SK-N-SH treated with all-trans-retinoic acid at 6 μM for 48 hours (cell line): ENCODE results near the gene TAMALIN.

Source experiments
- ATAC-seq: fragments of 200-7000 bp; cut with Tn5 transposase; 3 replicates; pipeline ENCODE4 v1.9.1; 2020; ENCODE audit warnings: mild to moderate bottlenecking, moderate library complexity
- ARNTL ChIP-seq: fragments of 450-650 bp; formaldehyde crosslinking; IDR thresholded peaks from 2 replicates; pipeline ENCODE4 v1.5.0; 2020; ENCODE audit warnings: low read depth, mild to moderate bottlenecking, moderate library complexity, borderline replicate concordance
- BACH2 ChIP-seq: fragments of 250-450 bp; sonication (Bioruptor Pico); IDR thresholded peaks from 2 replicates; pipeline ENCODE4 v1.9.0; 2021; ENCODE audit warnings: mild to moderate bottlenecking, borderline replicate concordance
- CSDC2 ChIP-seq: fragments of 250-450 bp; sonication (Bioruptor Pico); IDR thresholded peaks from 2 replicates; pipeline ENCODE4 v1.5.0; 2020; ENCODE audit warnings: mild to moderate bottlenecking, moderate library complexity
- ESRRG ChIP-seq: fragments of 250-450 bp; sonication (Bioruptor Pico); IDR thresholded peaks from 2 replicates; pipeline ENCODE4 v1.6.1; 2021; ENCODE audit warnings: mild to moderate bottlenecking
- GLIS3 ChIP-seq: fragments of 250-450 bp; sonication (Bioruptor Pico); IDR thresholded peaks from 2 replicates; pipeline ENCODE4 v1.5.0; 2020; ENCODE audit warnings: mild to moderate bottlenecking, moderate library complexity
- ISL1 ChIP-seq: fragments of 250-450 bp; sonication (Bioruptor Pico); IDR thresholded peaks from 2 replicates; pipeline ENCODE4 v2.1.2; 2022; ENCODE audit warnings: mild to moderate bottlenecking, moderate library complexity
- PPARA ChIP-seq: fragments of 250-450 bp; sonication (Bioruptor Pico); IDR thresholded peaks from 2 replicates; pipeline ENCODE4 v1.5.0; 2020; ENCODE audit warnings: mild to moderate bottlenecking, borderline replicate concordance
- RARB ChIP-seq: fragments of 250-450 bp; sonication (Bioruptor Pico); IDR thresholded peaks from 2 replicates; pipeline ENCODE4 v1.8.0; 2021; ENCODE audit warnings: mild to moderate bottlenecking, moderate library complexity
- SNAI2 ChIP-seq: fragments of 250-450 bp; sonication (Bioruptor Pico); IDR thresholded peaks from 2 replicates; pipeline ENCODE4 v1.5.0; 2020; ENCODE audit warnings: mild to moderate bottlenecking, moderate library complexity
- TCF4 ChIP-seq: fragments of 250-450 bp; sonication (Bioruptor Pico); IDR thresholded peaks from 2 replicates; pipeline ENCODE4 v1.8.0; 2021; ENCODE audit warnings: mild to moderate bottlenecking, moderate library complexity, borderline replicate concordance
- TOX ChIP-seq: fragments of 250-450 bp; sonication (Bioruptor Pico); IDR thresholded peaks from 2 replicates; pipeline ENCODE4 v1.8.0; 2021; ENCODE audit warnings: mild to moderate bottlenecking, moderate library complexity, borderline replicate concordance
- ZC3H10 ChIP-seq: fragments of 250-450 bp; sonication (Bioruptor Pico); IDR thresholded peaks from 2 replicates; pipeline ENCODE4 v1.5.1; 2021; ENCODE audit warnings: mild to moderate bottlenecking, moderate library complexity
- ZFP30 ChIP-seq: fragments of 450-650 bp; formaldehyde crosslinking; IDR thresholded peaks from 2 replicates; pipeline ENCODE4 v1.5.0; 2022; ENCODE audit warnings: mild to moderate bottlenecking, moderate library complexity
- ZNF565 ChIP-seq: fragments of 450-650 bp; formaldehyde crosslinking; conservative IDR thresholded peaks from 2 replicates; pipeline ENCODE4 v1.5.0; 2020; ENCODE audit warnings: low read depth, mild to moderate bottlenecking, moderate library complexity
- ZNF70 ChIP-seq: fragments of 450-650 bp; formaldehyde crosslinking; IDR thresholded peaks from 2 replicates; pipeline ENCODE4 v1.5.0; 2020; ENCODE audit warnings: mild to moderate bottlenecking, moderate library complexity
- ZNF8 ChIP-seq: fragments of 450-650 bp; formaldehyde crosslinking; IDR thresholded peaks from 2 replicates; pipeline ENCODE4 v1.5.0; 2020; ENCODE audit warnings: mild to moderate bottlenecking, moderate library complexity
- TF ChIP-seq, protein P1 (sequence below): fragments of 250-450 bp; sonication (Bioruptor Pico); IDR thresholded peaks from 2 replicates; pipeline ENCODE4 v1.5.1; 2020; ENCODE audit warnings: low read depth, mild to moderate bottlenecking, moderate library complexity
- TF ChIP-seq, protein P2 (sequence below): fragments of 250-450 bp; sonication (Bioruptor Pico); IDR thresholded peaks from 2 replicates; pipeline ENCODE4 v1.5.1; 2021; ENCODE audit warnings: mild to moderate bottlenecking, moderate library complexity
- TF ChIP-seq, protein P3 (sequence below): fragments of 250-450 bp; sonication (Bioruptor Pico); IDR thresholded peaks from 2 replicates; pipeline ENCODE4 v1.5.0; 2020; ENCODE audit warnings: mild to moderate bottlenecking, moderate library complexity
- TF ChIP-seq, protein P4 (sequence below): fragments of 250-450 bp; sonication (Bioruptor Pico); IDR thresholded peaks from 2 replicates; pipeline ENCODE4 v1.8.0; 2020; ENCODE audit warnings: mild to moderate bottlenecking, moderate library complexity, borderline replicate concordance
- TF ChIP-seq, protein P5 (sequence below): fragments of 250-450 bp; sonication (Bioruptor Pico); IDR thresholded peaks from 2 replicates; pipeline ENCODE4 v1.8.0; 2021; ENCODE audit warnings: low read depth, mild to moderate bottlenecking, moderate library complexity, borderline replicate concordance

Gene TAMALIN

DNA sequence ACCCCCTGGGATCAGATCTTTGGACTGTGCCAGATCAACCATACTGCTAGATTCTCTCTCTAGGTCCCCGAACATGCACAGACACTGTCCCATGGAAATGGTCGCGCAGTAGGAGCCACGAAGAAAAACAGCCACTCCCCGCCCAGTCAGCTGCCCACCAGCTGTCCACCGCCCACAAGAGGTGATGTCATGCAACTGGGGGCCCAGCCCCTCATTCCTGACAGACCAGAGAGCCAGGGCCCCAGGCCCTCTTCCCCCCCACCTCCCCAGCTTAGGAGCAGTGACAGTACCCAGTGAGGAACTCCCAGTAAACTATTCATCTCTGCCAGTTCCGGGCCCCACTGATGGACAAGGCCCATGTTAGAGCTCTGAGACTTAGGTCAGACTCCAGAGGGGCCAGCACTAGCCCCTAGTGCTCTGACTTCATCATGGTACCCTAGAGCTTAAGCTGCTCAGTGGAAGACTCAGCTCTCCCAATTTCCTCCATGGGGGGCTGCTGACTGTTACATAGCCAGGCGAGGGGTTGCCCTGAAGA is 3.7 kb upstream of the TAMALIN start:
- TF ChIP-seq TOX (CRISPR knock-in tag) = no peak
- TF ChIP-seq, protein P1, sequence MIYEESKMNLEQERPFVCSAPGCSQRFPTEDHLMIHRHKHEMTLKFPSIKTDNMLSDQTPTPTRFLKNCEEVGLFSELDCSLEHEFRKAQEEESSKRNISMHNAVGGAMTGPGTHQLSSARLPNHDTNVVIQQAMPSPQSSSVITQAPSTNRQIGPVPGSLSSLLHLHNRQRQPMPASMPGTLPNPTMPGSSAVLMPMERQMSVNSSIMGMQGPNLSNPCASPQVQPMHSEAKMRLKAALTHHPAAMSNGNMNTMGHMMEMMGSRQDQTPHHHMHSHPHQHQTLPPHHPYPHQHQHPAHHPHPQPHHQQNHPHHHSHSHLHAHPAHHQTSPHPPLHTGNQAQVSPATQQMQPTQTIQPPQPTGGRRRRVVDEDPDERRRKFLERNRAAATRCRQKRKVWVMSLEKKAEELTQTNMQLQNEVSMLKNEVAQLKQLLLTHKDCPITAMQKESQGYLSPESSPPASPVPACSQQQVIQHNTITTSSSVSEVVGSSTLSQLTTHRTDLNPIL = no peak
- ATAC-seq = no peak

DNA sequence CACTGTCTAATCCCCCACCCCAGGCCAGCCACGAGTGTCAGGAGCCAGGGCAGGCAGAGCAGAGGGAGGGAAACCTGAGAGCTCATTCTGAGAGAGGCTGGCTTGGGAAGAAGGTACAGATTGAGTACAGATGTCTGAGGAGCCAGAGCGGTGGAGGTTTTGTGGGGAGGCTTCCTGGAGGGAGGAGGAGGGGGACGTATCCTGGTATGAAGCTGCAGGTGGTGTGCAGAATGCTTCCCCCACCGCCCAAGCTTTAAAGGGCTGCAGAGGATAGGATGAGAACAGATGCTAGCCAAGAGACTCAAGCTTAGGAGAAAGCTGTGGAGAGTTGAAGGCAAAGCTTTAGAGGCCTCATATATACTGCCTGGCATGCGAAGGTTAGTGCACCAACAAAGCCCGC is 3.2 kb upstream of the TAMALIN start:
- TF ChIP-seq ISL1 (CRISPR knock-in tag) = no peak
- no peak for TF ChIP-seq ESRRG (CRISPR knock-in tag)
- no peak for TF ChIP-seq RARB (CRISPR knock-in tag)
- no peak for TF ChIP-seq ZNF565
- TF ChIP-seq BACH2 (CRISPR knock-in tag) = no peak
- TF ChIP-seq, protein P2, sequence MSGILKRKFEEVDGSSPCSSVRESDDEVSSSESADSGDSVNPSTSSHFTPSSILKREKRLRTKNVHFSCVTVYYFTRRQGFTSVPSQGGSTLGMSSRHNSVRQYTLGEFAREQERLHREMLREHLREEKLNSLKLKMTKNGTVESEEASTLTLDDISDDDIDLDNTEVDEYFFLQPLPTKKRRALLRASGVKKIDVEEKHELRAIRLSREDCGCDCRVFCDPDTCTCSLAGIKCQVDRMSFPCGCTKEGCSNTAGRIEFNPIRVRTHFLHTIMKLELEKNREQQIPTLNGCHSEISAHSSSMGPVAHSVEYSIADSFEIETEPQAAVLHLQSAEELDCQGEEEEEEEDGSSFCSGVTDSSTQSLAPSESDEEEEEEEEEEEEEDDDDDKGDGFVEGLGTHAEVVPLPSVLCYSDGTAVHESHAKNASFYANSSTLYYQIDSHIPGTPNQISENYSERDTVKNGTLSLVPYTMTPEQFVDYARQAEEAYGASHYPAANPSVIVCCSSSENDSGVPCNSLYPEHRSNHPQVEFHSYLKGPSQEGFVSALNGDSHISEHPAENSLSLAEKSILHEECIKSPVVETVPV (CRISPR knock-in tag) = no peak
- TF ChIP-seq, protein P3, sequence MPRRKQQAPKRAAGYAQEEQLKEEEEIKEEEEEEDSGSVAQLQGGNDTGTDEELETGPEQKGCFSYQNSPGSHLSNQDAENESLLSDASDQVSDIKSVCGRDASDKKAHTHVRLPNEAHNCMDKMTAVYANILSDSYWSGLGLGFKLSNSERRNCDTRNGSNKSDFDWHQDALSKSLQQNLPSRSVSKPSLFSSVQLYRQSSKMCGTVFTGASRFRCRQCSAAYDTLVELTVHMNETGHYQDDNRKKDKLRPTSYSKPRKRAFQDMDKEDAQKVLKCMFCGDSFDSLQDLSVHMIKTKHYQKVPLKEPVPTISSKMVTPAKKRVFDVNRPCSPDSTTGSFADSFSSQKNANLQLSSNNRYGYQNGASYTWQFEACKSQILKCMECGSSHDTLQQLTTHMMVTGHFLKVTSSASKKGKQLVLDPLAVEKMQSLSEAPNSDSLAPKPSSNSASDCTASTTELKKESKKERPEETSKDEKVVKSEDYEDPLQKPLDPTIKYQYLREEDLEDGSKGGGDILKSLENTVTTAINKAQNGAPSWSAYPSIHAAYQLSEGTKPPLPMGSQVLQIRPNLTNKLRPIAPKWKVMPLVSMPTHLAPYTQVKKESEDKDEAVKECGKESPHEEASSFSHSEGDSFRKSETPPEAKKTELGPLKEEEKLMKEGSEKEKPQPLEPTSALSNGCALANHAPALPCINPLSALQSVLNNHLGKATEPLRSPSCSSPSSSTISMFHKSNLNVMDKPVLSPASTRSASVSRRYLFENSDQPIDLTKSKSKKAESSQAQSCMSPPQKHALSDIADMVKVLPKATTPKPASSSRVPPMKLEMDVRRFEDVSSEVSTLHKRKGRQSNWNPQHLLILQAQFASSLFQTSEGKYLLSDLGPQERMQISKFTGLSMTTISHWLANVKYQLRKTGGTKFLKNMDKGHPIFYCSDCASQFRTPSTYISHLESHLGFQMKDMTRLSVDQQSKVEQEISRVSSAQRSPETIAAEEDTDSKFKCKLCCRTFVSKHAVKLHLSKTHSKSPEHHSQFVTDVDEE (CRISPR knock-in tag) = no peak
- TF ChIP-seq, protein P4, sequence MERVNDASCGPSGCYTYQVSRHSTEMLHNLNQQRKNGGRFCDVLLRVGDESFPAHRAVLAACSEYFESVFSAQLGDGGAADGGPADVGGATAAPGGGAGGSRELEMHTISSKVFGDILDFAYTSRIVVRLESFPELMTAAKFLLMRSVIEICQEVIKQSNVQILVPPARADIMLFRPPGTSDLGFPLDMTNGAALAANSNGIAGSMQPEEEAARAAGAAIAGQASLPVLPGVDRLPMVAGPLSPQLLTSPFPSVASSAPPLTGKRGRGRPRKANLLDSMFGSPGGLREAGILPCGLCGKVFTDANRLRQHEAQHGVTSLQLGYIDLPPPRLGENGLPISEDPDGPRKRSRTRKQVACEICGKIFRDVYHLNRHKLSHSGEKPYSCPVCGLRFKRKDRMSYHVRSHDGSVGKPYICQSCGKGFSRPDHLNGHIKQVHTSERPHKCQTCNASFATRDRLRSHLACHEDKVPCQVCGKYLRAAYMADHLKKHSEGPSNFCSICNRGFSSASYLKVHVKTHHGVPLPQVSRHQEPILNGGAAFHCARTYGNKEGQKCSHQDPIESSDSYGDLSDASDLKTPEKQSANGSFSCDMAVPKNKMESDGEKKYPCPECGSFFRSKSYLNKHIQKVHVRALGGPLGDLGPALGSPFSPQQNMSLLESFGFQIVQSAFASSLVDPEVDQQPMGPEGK = no peak
- no peak for TF ChIP-seq ARNTL (CRISPR knock-in tag)
- TF ChIP-seq TCF4 = no peak
- no peak for TF ChIP-seq ZNF70
- TF ChIP-seq ZNF8 (CRISPR knock-in tag) = no peak
- TF ChIP-seq, protein P1 = no peak
- TF ChIP-seq, protein P5, sequence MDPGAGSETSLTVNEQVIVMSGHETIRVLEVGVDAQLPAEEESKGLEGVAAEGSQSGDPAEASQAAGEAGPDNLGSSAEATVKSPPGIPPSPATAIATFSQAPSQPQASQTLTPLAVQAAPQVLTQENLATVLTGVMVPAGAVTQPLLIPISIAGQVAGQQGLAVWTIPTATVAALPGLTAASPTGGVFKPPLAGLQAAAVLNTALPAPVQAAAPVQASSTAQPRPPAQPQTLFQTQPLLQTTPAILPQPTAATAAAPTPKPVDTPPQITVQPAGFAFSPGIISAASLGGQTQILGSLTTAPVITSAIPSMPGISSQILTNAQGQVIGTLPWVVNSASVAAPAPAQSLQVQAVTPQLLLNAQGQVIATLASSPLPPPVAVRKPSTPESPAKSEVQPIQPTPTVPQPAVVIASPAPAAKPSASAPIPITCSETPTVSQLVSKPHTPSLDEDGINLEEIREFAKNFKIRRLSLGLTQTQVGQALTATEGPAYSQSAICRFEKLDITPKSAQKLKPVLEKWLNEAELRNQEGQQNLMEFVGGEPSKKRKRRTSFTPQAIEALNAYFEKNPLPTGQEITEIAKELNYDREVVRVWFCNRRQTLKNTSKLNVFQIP (CRISPR knock-in tag) = no peak
- TF ChIP-seq SNAI2 (CRISPR knock-in tag) = no peak
- no peak for TF ChIP-seq TOX (CRISPR knock-in tag)
- no peak for TF ChIP-seq PPARA
- TF ChIP-seq ZFP30 (CRISPR knock-in tag) = no peak

DNA sequence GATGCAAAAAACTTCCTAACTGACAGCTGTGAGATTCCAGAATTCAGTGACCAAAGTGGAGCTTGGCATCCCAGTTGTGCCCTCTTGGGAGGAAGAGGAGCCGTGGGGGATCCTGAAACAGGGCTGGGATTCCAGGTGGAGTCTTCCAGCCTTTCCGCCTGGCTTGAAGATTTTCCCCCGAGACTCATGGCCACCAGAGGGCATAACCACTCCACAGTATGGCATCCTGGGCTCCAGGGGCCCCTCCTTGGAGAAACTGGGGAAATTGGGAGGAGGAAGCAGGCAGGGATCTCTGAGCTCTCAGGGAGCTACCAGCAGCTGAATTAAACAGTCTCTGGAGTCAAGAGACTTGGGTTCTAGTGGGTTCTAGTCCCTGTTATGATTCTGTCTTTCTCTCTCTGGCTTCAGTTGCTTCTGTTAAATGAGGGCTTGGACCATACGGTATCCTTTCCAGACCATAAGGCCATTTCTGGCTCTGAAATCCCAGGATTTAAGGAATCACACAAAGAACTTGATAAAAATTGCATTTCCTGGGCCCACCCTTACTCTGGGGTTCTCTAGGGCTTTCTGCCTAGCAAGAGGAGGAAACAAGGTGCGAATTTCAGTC is 2.6 kb upstream of the TAMALIN start:
- peak; percentile 73 for ATAC-seq
- TF ChIP-seq GLIS3 (CRISPR knock-in tag) (no peak), TCF4 (no peak), ZNF565 (no peak), ZC3H10 (CRISPR knock-in tag) (no peak), RARB (CRISPR knock-in tag) (no peak), CSDC2 (no peak), PPARA (no peak), ZNF70 (no peak)
- TF ChIP-seq, protein P5 (CRISPR knock-in tag) = no peak
- TF ChIP-seq, protein P4 = no peak
- TF ChIP-seq, protein P1 = no peak

More for the DNA sequence above, 3.2 kb upstream of the TAMALIN start:
- ATAC-seq = no peak; the same call in 2 of the 3 replicates
